GM23338 (cell line): ENCODE measurements around the gene IER5L. TPM values are rescaled to one million over a fixed set of nuclear protein-coding genes. Genes with fewer than 3 reads are reported as not detected.

Source experiments
- ATAC-seq: fragments of 200-7000 bp; cut with Tn5 transposase; 3 replicates; pipeline ENCODE4 v1.9.1; 2020
- DNase-seq: peaks from one replicate; pipeline ENCODE4 v3.0.0-alpha.2; 2015; ENCODE audit warnings: low spot score
- H2AFZ ChIP-seq: fragments of 200-600 bp; sonication (generic); 2 replicates; pipeline ENCODE4 v1.8.0; 2016; ENCODE audit warnings: antibody characterized with exemption, mild to moderate bottlenecking, moderate library complexity
- H3F3A ChIP-seq: fragments of 200-600 bp; sonication (generic); replicated peaks from 2 replicates; pipeline ENCODE4 v1.8.0; 2017; ENCODE audit warnings: antibody characterized with exemption, mixed run types, low read depth
- H3K27ac ChIP-seq: fragments of 200-600 bp; sonication (generic); 2 replicates; pipeline ENCODE4 v1.6.1; 2016; ENCODE audit warnings: low read depth
- H3K27me3 ChIP-seq: fragments of 200-600 bp; sonication (generic); 2 replicates; pipeline ENCODE4 v1.8.0; 2016; ENCODE audit warnings: mild to moderate bottlenecking, mixed run types, moderate library complexity; ENCODE audit not compliant: insufficient read depth
- H3K36me3 ChIP-seq: fragments of 200-600 bp; sonication (generic); 2 replicates; pipeline ENCODE4 v1.8.0; 2016; ENCODE audit warnings: mild to moderate bottlenecking; ENCODE audit not compliant: insufficient read depth
- H3K4me1 ChIP-seq: fragments of 200-600 bp; sonication (generic); 2 replicates; pipeline ENCODE4 v1.8.0; 2016; ENCODE audit warnings: mild to moderate bottlenecking, moderate library complexity; ENCODE audit not compliant: insufficient read depth
- H3K4me2 ChIP-seq: fragments of 200-600 bp; sonication (generic); 2 replicates; pipeline ENCODE4 v1.7.1; 2017; ENCODE audit warnings: mixed run types
- H3K4me3 ChIP-seq: fragments of 200-600 bp; sonication (generic); 2 replicates; pipeline ENCODE4 v1.6.1; 2016; ENCODE audit warnings: mixed run types
- H3K79me2 ChIP-seq: fragments of 200-600 bp; sonication (generic); replicated peaks from 2 replicates; pipeline ENCODE4 v1.8.0; 2017; ENCODE audit warnings: mild to moderate bottlenecking; ENCODE audit not compliant: insufficient read depth
- H3K9me2 ChIP-seq: fragments of 200-600 bp; sonication (generic); 2 replicates; pipeline ENCODE4 v1.8.0; 2017; ENCODE audit not compliant: insufficient read depth
- H4K20me1 ChIP-seq: fragments of 200-600 bp; sonication (generic); replicated peaks from 2 replicates; pipeline ENCODE4 v1.8.0; 2017; ENCODE audit warnings: mild to moderate bottlenecking; ENCODE audit not compliant: insufficient read depth
- H3K27ac Mint-ChIP-seq: 2 replicates; pipeline ENCODE4 v1.8.0; 2020; ENCODE audit warnings: inconsistent platforms, mild to moderate bottlenecking, moderate library complexity, mixed read lengths
- H3K27me3 Mint-ChIP-seq: 3 replicates; pipeline ENCODE4 v1.8.0; 2022; ENCODE audit warnings: low read depth, mild to moderate bottlenecking, moderate library complexity, mixed read lengths, inconsistent platforms; ENCODE audit not compliant: insufficient read depth, poor library complexity
- H3K36me3 Mint-ChIP-seq: 3 replicates; pipeline ENCODE4 v1.8.0; 2021; ENCODE audit warnings: low read depth, mild to moderate bottlenecking, inconsistent platforms, moderate library complexity, mixed read lengths
- H3K4me1 Mint-ChIP-seq: 3 replicates; pipeline ENCODE4 v1.8.0; 2020; ENCODE audit warnings: mild to moderate bottlenecking, inconsistent platforms, mixed read lengths
- H3K4me3 Mint-ChIP-seq: 3 replicates; pipeline ENCODE4 v1.8.0; 2021; ENCODE audit warnings: moderate library complexity, mild to moderate bottlenecking, inconsistent platforms, mixed read lengths
- H3K9me3 Mint-ChIP-seq: 3 replicates; pipeline ENCODE4 v1.8.0; 2020; ENCODE audit warnings: moderate library complexity, mild to moderate bottlenecking, inconsistent platforms, mixed read lengths
- CREB1 ChIP-seq: fragments of 250-450 bp; sonication (Bioruptor Pico); IDR thresholded peaks from 2 replicates; pipeline ENCODE4 v1.5.0; 2020; ENCODE audit warnings: low read depth, mild to moderate bottlenecking, moderate library complexity
- CTCF ChIP-seq, 2 experiments: fragments of 200-600 bp in 1 of 2; sonication (generic) in 1 of 2; conservative IDR thresholded peaks; 2 replicates each; pipeline versions ENCODE4 v1.5.1 to v1.6.1; 2016 to 2017; ENCODE audit warnings: antibody characterized with exemption in 2 of 2, low read depth in 2 of 2, mild to moderate bottlenecking in 2 of 2, moderate library complexity in 1 of 2
- ETS1 ChIP-seq: IDR thresholded peaks from 2 replicates; pipeline ENCODE4 v1.6.1; 2016; ENCODE audit warnings: antibody characterized with exemption
- EZH2 ChIP-seq: fragments of 200-600 bp; sonication (generic); IDR thresholded peaks from one replicate; pipeline ENCODE4 v1.8.0; 2017; ENCODE audit warnings: antibody characterized with exemption, mild to moderate bottlenecking, low read depth; ENCODE audit not compliant: unreplicated experiment
- EZH2phosphoT487 ChIP-seq: fragments of 200-600 bp; sonication (generic); IDR thresholded peaks from one replicate; pipeline ENCODE4 v1.8.1; 2018; ENCODE audit warnings: antibody characterized with exemption; ENCODE audit not compliant: unreplicated experiment
- JUNB ChIP-seq: IDR thresholded peaks from one replicate; pipeline ENCODE4 v1.6.1; 2016; ENCODE audit warnings: antibody characterized with exemption; ENCODE audit not compliant: unreplicated experiment
- NANOG ChIP-seq: IDR thresholded peaks from 2 replicates; pipeline ENCODE4 v1.6.1; 2016; ENCODE audit warnings: antibody characterized with exemption, borderline replicate concordance
- POLR2AphosphoS5 ChIP-seq: IDR thresholded peaks from 2 replicates; pipeline ENCODE4 v1.6.1; 2016; ENCODE audit warnings: antibody characterized with exemption, low read depth
- REST ChIP-seq: IDR thresholded peaks from one replicate; pipeline ENCODE4 v1.6.1; 2018; ENCODE audit warnings: antibody characterized with exemption; ENCODE audit not compliant: unreplicated experiment
- STAT1 ChIP-seq: IDR thresholded peaks from one replicate; pipeline ENCODE4 v1.6.1; 2016; ENCODE audit warnings: antibody characterized with exemption; ENCODE audit not compliant: unreplicated experiment
- ZNF114 ChIP-seq: fragments of 250-450 bp; sonication (Bioruptor Pico); IDR thresholded peaks from 2 replicates; pipeline ENCODE4 v1.5.0; 2020; ENCODE audit warnings: mild to moderate bottlenecking, moderate library complexity
- ZNF331 ChIP-seq: fragments of 250-450 bp; sonication (Bioruptor Pico); IDR thresholded peaks from 2 replicates; pipeline ENCODE4 v1.5.0; 2020; ENCODE audit warnings: low read depth, mild to moderate bottlenecking, moderate library complexity
- ZNF462 ChIP-seq: fragments of 250-450 bp; sonication (Bioruptor Pico); IDR thresholded peaks from 2 replicates; pipeline ENCODE4 v1.5.0; 2020; ENCODE audit warnings: mild to moderate bottlenecking, moderate library complexity
- polyA plus RNA-seq: library from polyadenylated mRNA; unstranded; fragments of >200 nt; fragmentation: Nextera tagmentation; extraction: Ambion mirVana; gene quantifications from 2 replicates; pipeline ENCODE4 v1.2.1, GENCODE V29; 2016
- total RNA-seq: library from RNA; depleted of rRNA; stranded (reverse); fragments of >200 nt; shearing (Covaris generic); gene quantifications from 2 replicates; pipeline ENCODE4 v1.2.3, GENCODE V29; 2014

IER5L gene
- total and polyA plus RNA-seq, 2 experiments from 2014 or later, result 0.19 to 0.90 TPM

GRCh38 chr9:129210125-129210524 is 32.1 kb upstream of the IER5L start:
- Mint-ChIP-seq H3K27ac (peak overlapping the region; percentile 14; the same call in 1 of the 2 replicates), H3K4me1 (peaks cover 29% of the 10 kb centered on the region), H3K27me3 (peaks cover 18% of the 10 kb centered on the region), H3K4me3 (peak overlapping the region; percentile 86), H3K9me3 (no peaks in the 10 kb centered on the region), H3K36me3 (peaks cover 8% of the 10 kb centered on the region; the same call in 2 of the 3 replicates)
- TF ChIP-seq CREB1, result no peak
- TF ChIP-seq EZH2phosphoT487, result no peak
- TF ChIP-seq POLR2AphosphoS5, result no peak
- TF ChIP-seq ZNF331 (CRISPR knock-in tag), result no peak
- TF ChIP-seq EZH2, result no peak
- TF ChIP-seq NANOG, result no peak
- no peak for TF ChIP-seq ZNF114 (CRISPR knock-in tag)
- no peak for TF ChIP-seq STAT1
- TF ChIP-seq REST, result no peak
- TF ChIP-seq ETS1, result no peak
- no peak for TF ChIP-seq CTCF (conservative IDR thresholded peaks at IDR 0.05; ENCODE audit: low read depth in 2 of 2)
- TF ChIP-seq JUNB, result no peak
- no peak for TF ChIP-seq ZNF462 (CRISPR knock-in tag)
- H3F3A ChIP-seq, result peaks cover 6% of the 10 kb centered on the region; the same call in 1 of the 2 replicates
- H3K36me3 ChIP-seq, result no peaks in the 10 kb centered on the region
- H3K4me1 ChIP-seq, result peaks cover 21% of the 10 kb centered on the region
- peaks cover 6% of the 10 kb centered on the region for H4K20me1 ChIP-seq
- peak overlapping the region; percentile 83 for H3K4me3 ChIP-seq
- peak overlapping the region; percentile 94 for H3K4me2 ChIP-seq
- H2AFZ ChIP-seq, result no peak overlapping the region
- ATAC-seq (no peak), DNase-seq (no peak)
- H3K79me2 ChIP-seq, result peaks cover 29% of the 10 kb centered on the region
- no peaks in the 10 kb centered on the region for H3K9me2 ChIP-seq
- H3K27ac ChIP-seq, result peak overlapping the region; percentile 48
- H3K27me3 ChIP-seq, result no peaks in the 10 kb centered on the region
